Cardiac muscle cell (in vitro differentiated cells and primary cell): ENCODE measurements around the gene FMN2. TPM values are rescaled to one million over a fixed set of nuclear protein-coding genes. Genes with fewer than 3 reads are reported as not detected.

Experiments used
- DNase-seq, 2 donors: peaks; one replicate each; pipeline versions ENCODE4 v3.0.0 to v3.0.0-alpha.2; 2010 to 2017; ENCODE audit warnings: low read depth in 1 of 2, low spot score in 1 of 2
- H3K27ac ChIP-seq: fragments of 200-600 bp; sonication (generic); 2 replicates; pipeline ENCODE4 v1.5.1; 2016
- H3K27me3 ChIP-seq: fragments of 200-600 bp; sonication (generic); 2 replicates; pipeline ENCODE4 v1.6.0; 2016; ENCODE audit warnings: control low read depth
- H3K36me3 ChIP-seq: fragments of 200-600 bp; sonication (generic); 2 replicates; pipeline ENCODE4 v1.5.1; 2016; ENCODE audit warnings: control low read depth
- H3K4me1 ChIP-seq: fragments of 200-600 bp; sonication (generic); 2 replicates; pipeline ENCODE4 v1.8.1; 2017; ENCODE audit warnings: low read depth, mild to moderate bottlenecking, mixed run types
- H3K4me3 ChIP-seq: fragments of 200-600 bp; sonication (generic); 2 replicates; pipeline ENCODE4 v1.5.1; 2016; ENCODE audit warnings: mild to moderate bottlenecking
- H3K9me3 ChIP-seq: fragments of 200-600 bp; sonication (generic); 2 replicates; pipeline ENCODE4 v1.5.1; 2017; ENCODE audit warnings: low read depth, mild to moderate bottlenecking, control low read depth
- polyA plus RNA-seq: library from polyadenylated mRNA; unstranded; fragments of >200 nt; fragmentation: Nextera tagmentation; extraction: Ambion mirVana; gene quantifications from 2 replicates; pipeline ENCODE4 v1.2.1, GENCODE V29; 2016
- total RNA-seq: library from RNA; depleted of rRNA; stranded (reverse); fragments of >200 nt; gene quantifications from 2 replicates; pipeline ENCODE4 v1.2.3, GENCODE V29; 2016
- TF ChIP-seq, protein P1 (sequence below): IDR thresholded peaks from 2 replicates; pipeline ENCODE4 v1.5.1; 2012; ENCODE audit warnings: low read depth, mild to moderate bottlenecking, low read length

FMN2 gene
- total and polyA plus RNA-seq, 2 experiments from 2014 or later = 0.42 to 2.7 TPM

DNA sequence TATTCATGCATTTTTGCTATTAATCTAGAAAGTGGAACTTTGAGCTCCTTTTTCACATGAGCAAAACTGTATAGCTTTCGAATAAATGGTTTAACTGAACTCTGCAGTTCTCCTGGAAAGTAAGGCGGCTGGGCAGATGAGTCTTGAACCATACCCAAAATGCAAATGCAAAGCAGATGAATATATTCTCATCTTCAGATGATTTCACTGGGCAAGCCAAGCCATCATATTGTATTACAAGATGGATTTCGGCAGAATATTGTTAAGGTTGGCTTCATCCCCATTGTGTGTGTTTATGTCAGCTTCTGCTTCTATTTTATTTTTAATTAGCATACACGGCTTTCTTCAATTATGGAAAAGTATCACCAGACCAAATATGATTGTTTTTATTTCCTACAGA is 310.6 kb downstream of the FMN2 start:
- Histone ChIP-seq H3K9me3 (no peaks in the 10 kb centered on the region), H3K4me3 (no peak overlapping the region), H3K27me3 (no peaks in the 10 kb centered on the region), H3K36me3 (no peaks in the 10 kb centered on the region), H3K4me1 (peaks cover 46% of the 10 kb centered on the region), H3K27ac (peak overlapping the region; percentile 69)
- no peak for DNase-seq
- TF ChIP-seq, protein P1, sequence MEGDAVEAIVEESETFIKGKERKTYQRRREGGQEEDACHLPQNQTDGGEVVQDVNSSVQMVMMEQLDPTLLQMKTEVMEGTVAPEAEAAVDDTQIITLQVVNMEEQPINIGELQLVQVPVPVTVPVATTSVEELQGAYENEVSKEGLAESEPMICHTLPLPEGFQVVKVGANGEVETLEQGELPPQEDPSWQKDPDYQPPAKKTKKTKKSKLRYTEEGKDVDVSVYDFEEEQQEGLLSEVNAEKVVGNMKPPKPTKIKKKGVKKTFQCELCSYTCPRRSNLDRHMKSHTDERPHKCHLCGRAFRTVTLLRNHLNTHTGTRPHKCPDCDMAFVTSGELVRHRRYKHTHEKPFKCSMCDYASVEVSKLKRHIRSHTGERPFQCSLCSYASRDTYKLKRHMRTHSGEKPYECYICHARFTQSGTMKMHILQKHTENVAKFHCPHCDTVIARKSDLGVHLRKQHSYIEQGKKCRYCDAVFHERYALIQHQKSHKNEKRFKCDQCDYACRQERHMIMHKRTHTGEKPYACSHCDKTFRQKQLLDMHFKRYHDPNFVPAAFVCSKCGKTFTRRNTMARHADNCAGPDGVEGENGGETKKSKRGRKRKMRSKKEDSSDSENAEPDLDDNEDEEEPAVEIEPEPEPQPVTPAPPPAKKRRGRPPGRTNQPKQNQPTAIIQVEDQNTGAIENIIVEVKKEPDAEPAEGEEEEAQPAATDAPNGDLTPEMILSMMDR = no peak

DNA sequence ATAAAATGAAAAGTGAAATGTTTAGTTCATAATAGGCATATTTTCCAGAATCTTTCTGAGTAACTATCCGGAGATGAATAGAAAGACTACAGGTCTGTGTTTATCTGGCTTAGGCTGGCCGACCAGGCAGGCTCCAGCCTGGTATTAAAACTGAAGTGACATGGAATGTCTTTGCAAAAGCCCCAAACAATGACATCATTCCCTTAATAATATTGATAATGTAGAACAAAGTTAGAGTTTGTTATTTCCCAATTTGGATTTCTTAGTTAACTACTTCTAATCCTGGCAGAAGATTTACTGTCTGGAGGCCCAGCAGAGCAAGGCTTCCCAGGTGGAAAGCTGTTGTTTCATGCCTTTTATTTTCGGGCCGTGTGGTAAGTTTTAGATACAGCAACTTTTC is 312.6 kb downstream of the FMN2 start:
- TF ChIP-seq, protein P1 = no peak
- Histone ChIP-seq H3K36me3 (no peaks in the 10 kb centered on the region), H3K27ac (no peak overlapping the region), H3K27me3 (no peaks in the 10 kb centered on the region), H3K4me3 (no peak overlapping the region), H3K4me1 (peaks cover 33% of the 10 kb centered on the region), H3K9me3 (no peaks in the 10 kb centered on the region)
- no peak for DNase-seq

DNA sequence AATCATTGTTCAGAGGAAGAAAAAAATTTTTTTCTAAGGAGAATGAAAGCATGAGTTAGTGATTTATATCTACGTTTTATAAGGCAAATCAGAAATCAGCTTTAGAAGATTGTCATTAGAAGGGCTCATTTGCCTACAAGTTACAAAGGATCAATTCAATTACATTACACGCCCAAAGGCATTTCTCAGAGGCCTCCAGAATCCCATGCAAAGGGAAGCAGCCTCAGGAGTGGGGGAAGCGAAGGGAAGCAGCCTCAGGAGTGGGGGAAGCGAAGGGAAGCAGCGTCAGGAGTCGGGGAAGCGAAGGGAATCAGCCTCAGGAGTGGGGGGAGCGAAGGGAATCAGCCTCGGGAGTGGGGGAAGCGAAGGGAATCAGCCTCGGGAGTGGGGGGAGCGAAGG is 314.1 kb downstream of the FMN2 start:
- H3K9me3 ChIP-seq = no peaks in the 10 kb centered on the region
- H3K4me1 ChIP-seq = peaks cover 24% of the 10 kb centered on the region
- no peaks in the 10 kb centered on the region for H3K27me3 ChIP-seq
- DNase-seq = no peak
- H3K36me3 ChIP-seq = no peaks in the 10 kb centered on the region
- TF ChIP-seq, protein P1 = no peak
- no peak overlapping the region for H3K4me3 ChIP-seq
- H3K27ac ChIP-seq = no peak overlapping the region

DNA sequence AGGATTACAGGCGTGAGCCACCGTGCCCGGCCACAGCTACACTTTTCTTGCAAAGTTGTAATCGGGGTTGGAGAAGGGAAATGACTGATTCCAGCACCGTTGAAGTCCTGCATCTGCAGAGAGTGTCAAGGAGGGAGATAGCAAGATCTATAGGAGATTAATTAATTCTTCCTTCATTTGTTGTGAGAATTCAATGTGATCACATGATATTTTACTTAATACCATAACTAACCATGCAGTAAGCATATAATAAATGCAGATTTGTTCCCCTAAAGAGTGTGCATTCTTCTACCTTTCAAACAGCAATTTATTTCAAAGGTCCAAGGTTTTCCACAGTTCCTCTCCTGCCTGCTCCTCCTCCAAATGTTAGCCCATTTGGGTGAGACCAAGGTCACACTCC is 315.7 kb downstream of the FMN2 start:
- H3K36me3 ChIP-seq = no peaks in the 10 kb centered on the region

DNA sequence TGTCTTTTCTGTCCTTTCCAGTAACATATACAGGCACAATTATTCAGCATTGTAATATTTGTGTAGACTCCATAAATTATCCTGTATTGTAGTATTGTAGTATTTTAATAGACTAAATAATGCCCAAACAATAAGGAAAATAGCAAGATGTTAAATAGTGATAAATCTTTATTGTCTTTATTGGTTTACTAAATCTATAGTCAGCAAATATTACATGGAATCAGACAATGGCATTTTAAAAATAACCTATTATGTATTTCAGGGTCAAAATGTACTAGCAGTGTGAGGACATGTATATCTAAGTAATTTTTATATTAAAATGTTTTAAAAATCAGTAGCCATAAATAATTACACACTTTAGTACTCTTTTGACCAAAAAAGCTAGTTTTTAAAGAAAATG is 317.9 kb downstream of the FMN2 start:
- H3K27me3 ChIP-seq = no peaks in the 10 kb centered on the region
- DNase-seq = no peak
- no peak overlapping the region for H3K27ac ChIP-seq
- H3K9me3 ChIP-seq = no peaks in the 10 kb centered on the region
- no peak overlapping the region for H3K4me3 ChIP-seq
- TF ChIP-seq, protein P1 = no peak
- H3K36me3 ChIP-seq = no peaks in the 10 kb centered on the region
- H3K4me1 ChIP-seq = no peaks in the 10 kb centered on the region

More for the DNA sequence above, 315.7 kb downstream of the FMN2 start:
- Histone ChIP-seq H3K4me3 (no peak overlapping the region), H3K27ac (no peak overlapping the region), H3K27me3 (no peaks in the 10 kb centered on the region), H3K9me3 (no peaks in the 10 kb centered on the region), H3K4me1 (peaks cover 10% of the 10 kb centered on the region)
- TF ChIP-seq, protein P1 = no peak
- no peak for DNase-seq

DNA sequence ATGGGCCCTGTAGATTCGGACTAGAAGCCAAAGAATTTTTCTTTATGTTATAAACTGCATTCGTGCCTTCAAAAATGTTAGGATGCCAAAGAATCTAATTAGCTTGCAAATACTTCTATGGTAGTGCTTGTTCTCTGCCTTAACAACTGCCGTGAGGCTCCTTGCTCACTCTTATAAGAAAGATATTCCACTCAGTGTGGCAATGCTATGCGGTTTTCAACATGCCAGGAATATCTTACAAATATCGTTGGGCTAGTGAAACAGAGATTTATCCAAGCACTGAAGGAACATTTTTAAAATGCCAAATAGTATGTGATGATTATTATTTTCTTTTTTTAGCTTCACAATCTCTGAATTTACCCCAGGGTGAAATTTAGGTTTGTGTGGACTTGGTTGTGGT is 322.0 kb downstream of the FMN2 start:
- no peaks in the 10 kb centered on the region for H3K4me1 ChIP-seq
- H3K4me3 ChIP-seq = no peak overlapping the region
- no peaks in the 10 kb centered on the region for H3K9me3 ChIP-seq
- H3K27ac ChIP-seq = no peak overlapping the region
- DNase-seq = peak in 1 of 2 donors; percentile 21
- TF ChIP-seq, protein P1 = no peak
- no peaks in the 10 kb centered on the region for H3K36me3 ChIP-seq
- no peaks in the 10 kb centered on the region for H3K27me3 ChIP-seq
